H1 (cell line): Measurements from ENCODE around the gene TEX38. TPM values are rescaled to one million over a fixed set of nuclear protein-coding genes. Genes with fewer than 3 reads are reported as not detected.

Source experiments
- BACH1 ChIP-seq: IDR thresholded peaks from 2 replicates; pipeline ENCODE4 v1.6.1; 2012; ENCODE audit warnings: low read length, improper control_type of control experiment
- BCL11A ChIP-seq, 2 experiments: IDR thresholded peaks; one replicate each; pipeline ENCODE4 v1.6.1; 2011; ENCODE audit warnings: low read depth in 2 of 2, low read length in 2 of 2, mild to moderate bottlenecking in 2 of 2
- HDAC2 ChIP-seq, 2 experiments: fragments of 300-600 bp in 1 of 2; sonication (generic) in 1 of 2; IDR thresholded peaks; 2 replicates each; pipeline ENCODE4 v1.6.1; 2011 to 2012; ENCODE audit warnings: low read depth in 2 of 2, low read length in 2 of 2, mild to moderate bottlenecking in 2 of 2, moderate library complexity in 2 of 2, borderline replicate concordance in 1 of 2, inconsistent platforms in 1 of 2
- KDM5A ChIP-seq: fragments of 200-600 bp; IDR thresholded peaks from 2 replicates; pipeline ENCODE4 v1.7.1; 2012; ENCODE audit warnings: mild to moderate bottlenecking, low read length, inconsistent platforms, mixed read lengths
- NANOG ChIP-seq: IDR thresholded peaks from 2 replicates; pipeline ENCODE4 v1.6.1; 2011; ENCODE audit warnings: low read length, low read depth, mild to moderate bottlenecking, inconsistent platforms; ENCODE audit not compliant: insufficient read depth, poor library complexity, severe bottlenecking
- RAD21 ChIP-seq, 2 experiments: IDR thresholded peaks in 1 of 2; conservative IDR thresholded peaks in 1 of 2; 2 replicates each; pipeline ENCODE4 v1.6.1; 2011; ENCODE audit warnings: low read depth in 2 of 2, low read length in 2 of 2, improper control_type of control experiment in 1 of 2, inconsistent platforms in 1 of 2, mild to moderate bottlenecking in 1 of 2, moderate library complexity in 1 of 2
- RFX5 ChIP-seq: IDR thresholded peaks from 2 replicates; pipeline ENCODE4 v1.6.1; 2011; ENCODE audit warnings: low read depth, low read length, improper control_type of control experiment, borderline replicate concordance
- RNF2 ChIP-seq: fragments of 200-900, 300-1000 bp; sonication (generic); IDR thresholded peaks from 2 replicates; pipeline ENCODE4 v1.7.1; 2016; ENCODE audit warnings: borderline replicate concordance, low read depth, mild to moderate bottlenecking, antibody characterized with exemption, low read length; ENCODE audit not compliant: poor library complexity, severe bottlenecking; ENCODE audit errors: missing control alignments
- SAP30 ChIP-seq: fragments of 300-600 bp; sonication (generic); IDR thresholded peaks from 2 replicates; pipeline ENCODE4 v1.7.1; 2012; ENCODE audit warnings: low read length, moderate library complexity, mild to moderate bottlenecking, inconsistent platforms; ENCODE audit not compliant: insufficient read depth, insufficient replicate concordance
- SIRT6 ChIP-seq: IDR thresholded peaks from one replicate; pipeline ENCODE4 v1.7.1; 2012; ENCODE audit warnings: low read length, inconsistent platforms
- SP1 ChIP-seq: IDR thresholded peaks from 2 replicates; pipeline ENCODE4 v1.6.1; 2011; ENCODE audit warnings: low read depth, low read length
- SUZ12 ChIP-seq: fragments of 200-600 bp; sonication (generic); IDR thresholded peaks from 2 replicates; pipeline ENCODE4 v1.6.1; 2012; ENCODE audit warnings: mild to moderate bottlenecking, inconsistent platforms, low read length, moderate library complexity, mixed read lengths
- polyA plus RNA-seq, 7 experiments: library from polyadenylated mRNA; depleted of rRNA in 3 of 7; stranded (reverse) in 5 of 7; unstranded in 2 of 7; fragments of >200 nt in 5 of 7; fragments of 200-250 nt in 2 of 7; gene quantifications; 1 replicate in 5 of 7; 2 replicates in 1 of 7; 4 replicates in 1 of 7; pipeline versions ENCODE4 v1.2.1 to v1.2.3, GENCODE V29; 2011 to 2013; ENCODE audit warnings: missing spikeins in 2 of 7, mixed read lengths in 2 of 7
- total RNA-seq: library from RNA; stranded (reverse); fragmentation: NEBNext Ultra II Directional; extraction: Animal tissue kit (Norgen Biotek cat#: 25700); gene quantifications from 2 replicates; pipeline ENCODE4 v1.2.1, GENCODE V29; 2021

TEX38 gene
- total and polyA plus RNA-seq, 2 of the 8 experiments (the other 6 are each of a cell fraction or from before 2014, with no cell fraction given) = 0.33 TPM; not detected in 1

DNA sequence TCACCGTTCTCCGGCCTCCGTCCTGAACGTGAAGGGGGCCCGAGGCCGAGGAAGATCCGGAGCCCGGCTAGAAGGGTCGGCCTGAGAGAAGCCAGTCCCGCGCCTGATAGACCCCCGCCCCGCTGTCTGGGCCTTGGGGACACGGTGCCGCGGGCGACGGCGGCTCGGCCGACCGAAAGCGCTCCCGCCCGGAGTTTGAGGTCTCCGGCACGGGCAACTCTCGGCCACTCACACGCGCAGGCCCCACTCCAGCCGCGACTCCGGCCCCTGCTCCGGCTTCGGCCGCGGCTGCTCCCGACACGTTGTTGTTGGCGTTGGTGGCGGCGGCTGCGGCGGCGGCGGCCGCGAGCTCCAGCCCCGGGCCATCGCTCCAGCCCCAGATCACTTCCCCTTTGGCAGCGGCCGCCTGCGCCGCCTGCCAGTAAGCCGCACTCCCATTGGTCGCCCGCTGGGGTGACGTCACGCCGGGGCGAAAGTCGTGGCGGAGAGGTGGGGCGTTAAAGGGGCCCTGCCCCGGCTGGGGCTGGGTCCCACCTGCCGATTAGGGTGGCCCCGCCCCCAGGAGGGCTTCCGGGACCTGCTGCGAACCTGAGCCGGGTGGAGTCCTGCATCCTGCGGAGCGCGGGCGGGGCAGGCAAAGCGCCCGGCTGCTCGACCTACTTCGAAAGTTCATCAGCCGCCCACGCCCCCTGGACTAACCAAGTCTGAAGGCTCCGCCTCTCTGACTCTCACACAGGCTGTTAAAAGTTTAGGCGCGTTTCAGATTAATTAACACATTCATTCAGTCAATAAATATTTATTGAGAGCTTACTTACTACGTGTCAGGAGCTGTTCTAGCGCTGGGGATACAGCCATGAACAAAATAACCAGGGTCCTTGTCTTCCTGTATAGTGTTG is 47.3 kb downstream of the TEX38 start, which contains the start of gene EFCAB14 (continued):
- TF ChIP-seq SP1 = peak; percentile 90
- 0 out of 4 replicates have a peak, but pooled peaks of 1 of the 2 experiments have one; percentile 24 for TF ChIP-seq HDAC2 (IDR thresholded peaks at IDR 0.05; ENCODE audit: borderline replicate concordance in 1 of 2, low read depth in 2 of 2, low read length in 2 of 2)
- no peak for TF ChIP-seq RFX5
- TF ChIP-seq RAD21 (IDR thresholded peaks at IDR 0.05 in 1 of 2, conservative IDR thresholded peaks at IDR 0.05 in 1 of 2; ENCODE audit: low read depth in 2 of 2, low read length in 2 of 2) = peak in 1 of 2 experiments; percentile 0; a peak in 1 of 4 replicates
- no peak for TF ChIP-seq RNF2
- no peak for TF ChIP-seq SUZ12
- TF ChIP-seq SIRT6 = no peak
- no peak for TF ChIP-seq BCL11A (IDR thresholded peaks at IDR 0.05; ENCODE audit: low read depth in 2 of 2, low read length in 2 of 2)
- no peak for TF ChIP-seq KDM5A
- TF ChIP-seq NANOG = no peak
- TF ChIP-seq BACH1 = no peak
- TF ChIP-seq SAP30 = no peak
